ENCODE data around the gene HSH2D.

The HSH2D gene

GRCh38 chr19:16207490-16208025, 64.1 kb downstream of the HSH2D start:
- DNase-seq (ENCODE audit: insufficient read length, low spot score): no peak
- no peak for TF ChIP-seq CTCF (IDR thresholded peaks at IDR 0.05; ENCODE audit: insufficient read depth, missing control alignments)
- no peak for FAIRE-seq
